ENCODE measurements around the gene TNRC18. TPM values are rescaled to one million over a fixed set of nuclear protein-coding genes. Genes with fewer than 3 reads are reported as not detected.

The TNRC18 gene
- total and polyA plus RNA-seq, 9 donors, result 48.6 to 153 (median 91.8) TPM

DNA sequence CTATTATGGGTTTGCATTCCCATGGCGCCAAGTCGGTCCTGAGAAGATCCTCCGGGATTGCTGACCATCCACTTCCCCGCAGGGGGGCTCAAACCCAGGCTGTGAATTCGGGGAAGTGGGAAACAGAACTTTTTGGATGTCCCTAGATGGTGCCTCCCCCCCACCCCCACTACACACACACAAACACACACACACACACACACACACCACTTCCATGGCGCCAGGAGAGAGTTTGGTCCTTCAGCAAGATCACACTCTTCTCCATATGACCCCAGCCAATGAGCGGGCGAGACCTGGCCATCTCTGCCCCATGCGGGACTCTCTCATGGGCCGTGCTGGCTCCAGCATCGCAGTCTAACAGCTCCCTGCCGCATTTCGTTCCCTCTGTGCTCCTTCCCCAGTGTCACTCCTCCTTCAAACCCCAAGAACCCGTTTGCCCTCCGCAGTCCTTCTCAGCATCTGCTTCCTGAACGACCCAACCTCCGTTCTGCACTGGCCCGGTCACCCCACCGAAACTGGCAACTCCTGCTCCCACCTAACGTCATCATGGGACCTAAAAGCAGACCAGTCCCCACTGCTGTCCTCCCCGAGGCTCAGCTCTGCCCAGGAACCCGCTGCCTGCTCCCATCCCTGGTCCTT, 32.1 kb upstream of the TNRC18 start:
- H3K4me1 ChIP-seq (ENCODE audit: insufficient read depth), result peaks cover 9% of the 10 kb centered on the region
- WGBS, 3 donors, result 87 to 91% (median 90%) methylated on average over 22 of the region's 22 CpGs
- H3K9me3 ChIP-seq, result no peaks in the 10 kb centered on the region
- no peak overlapping the region for H3K4me3 ChIP-seq
- H3K36me3 ChIP-seq, result no peaks in the 10 kb centered on the region
- TF ChIP-seq CTCF (IDR thresholded peaks at IDR 0.05) (no peak), EP300 (IDR thresholded peaks at IDR 0.05) (no peak), POLR2A (IDR thresholded peaks at IDR 0.05) (no peak)
- intact Hi-C loops (cut with DNase I), result loop anchor here in 3 of 4 donors (10.0 kb wide), 3 partner anchors 91 to 221 kb away; no protein-coding TSS in a partner anchor
- no peak overlapping the region for H3K27ac ChIP-seq
- H3K27me3 ChIP-seq, result no peaks in the 10 kb centered on the region
- no peak for DNase-seq

GRCh38 chr7:5455175-5455574, 31.5 kb upstream of the TNRC18 start:
- no peak for DNase-seq
- Histone ChIP-seq H3K4me1 (ENCODE audit: insufficient read depth) (peaks cover 9% of the 10 kb centered on the region), H3K36me3 (no peaks in the 10 kb centered on the region), H3K4me3 (no peak overlapping the region), H3K27ac (no peak overlapping the region), H3K27me3 (no peaks in the 10 kb centered on the region), H3K9me3 (no peaks in the 10 kb centered on the region)
- 83 to 91% (median 86%) methylated on average over 6 of the region's 6 CpGs for WGBS, 3 donors
- TF ChIP-seq POLR2A (IDR thresholded peaks at IDR 0.05), result no peak
- no peak for TF ChIP-seq CTCF (IDR thresholded peaks at IDR 0.05)
- TF ChIP-seq EP300 (IDR thresholded peaks at IDR 0.05), result no peak
- intact Hi-C loops (cut with DNase I), result loop anchor here in 3 of 4 donors (10.0 kb wide), 3 partner anchors 90 to 220 kb away; no protein-coding TSS in a partner anchor

- intact Hi-C loops (cut with DNase I), result loop anchor here (5.0 to 10.0 kb wide), 4 partner anchors 90 to 220 kb away; no protein-coding TSS in a partner anchor
- no peak for TF ChIP-seq POLR2A (IDR thresholded peaks at IDR 0.05)
- TF ChIP-seq EP300 (IDR thresholded peaks at IDR 0.05), result no peak
- TF ChIP-seq CTCF (IDR thresholded peaks at IDR 0.05), result no peak
- Histone ChIP-seq H3K27ac (no peak overlapping the region), H3K27me3 (no peaks in the 10 kb centered on the region), H3K9me3 (no peaks in the 10 kb centered on the region), H3K4me3 (no peak overlapping the region), H3K4me1 (ENCODE audit: insufficient read depth) (peaks cover 9% of the 10 kb centered on the region), H3K36me3 (no peaks in the 10 kb centered on the region)
- no peak for DNase-seq
- WGBS, 3 donors, result 90 to 94% (median 92%) methylated on average over 8 of the region's 8 CpGs
Observed at GRCh38 chr7:5454485-5454884, 30.9 kb upstream of the TNRC18 start.

DNA sequence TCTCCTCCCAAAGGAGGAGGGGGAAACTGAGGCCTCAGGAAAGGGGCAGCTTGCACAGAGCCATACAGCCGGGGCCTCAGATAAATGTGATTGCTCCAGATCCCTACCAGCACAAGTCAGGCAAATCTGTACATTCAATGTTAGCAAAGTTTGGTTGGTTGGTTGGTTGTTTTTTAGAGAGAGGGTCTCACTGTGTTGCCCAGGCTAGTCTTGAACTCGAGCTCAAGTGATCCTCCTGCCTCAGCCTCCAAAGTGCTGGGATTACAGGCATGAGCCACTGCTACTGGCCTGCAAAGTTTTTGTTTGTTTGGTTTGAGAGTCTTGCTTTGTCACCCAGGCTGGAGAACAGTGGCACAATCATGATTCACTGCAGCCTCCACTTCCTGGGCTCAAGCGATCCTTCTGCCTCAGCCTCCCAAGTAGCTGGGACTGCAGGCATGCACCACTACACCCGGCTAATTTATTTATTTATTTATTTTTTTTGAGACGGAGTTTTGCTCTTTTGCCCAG, 30.0 kb upstream of the TNRC18 start:
- 56 to 91% (median 83%) methylated on average over 5 of the region's 5 CpGs for WGBS, 3 donors
- peaks cover 9% of the 10 kb centered on the region for H3K4me1 ChIP-seq (ENCODE audit: insufficient read depth)
- no peak for DNase-seq
- intact Hi-C loops (cut with DNase I), result loop anchor here (5.0 to 10.0 kb wide), 4 partner anchors 89 to 219 kb away; no protein-coding TSS in a partner anchor
- no peaks in the 10 kb centered on the region for H3K36me3 ChIP-seq
- H3K9me3 ChIP-seq, result no peaks in the 10 kb centered on the region
- TF ChIP-seq EP300 (IDR thresholded peaks at IDR 0.05) (no peak), POLR2A (IDR thresholded peaks at IDR 0.05) (no peak)
- no peak overlapping the region for H3K27ac ChIP-seq
- H3K4me3 ChIP-seq, result no peak overlapping the region
- H3K27me3 ChIP-seq, result no peaks in the 10 kb centered on the region
